ENCODE results near the gene KRT13. TPM values are rescaled to one million over a fixed set of nuclear protein-coding genes. Genes with fewer than 3 reads are reported as not detected.

Gene KRT13
- polyA plus RNA-seq, 1 donor (not counting 4 experiments of a cell fraction or from before 2014, with no cell fraction given), result 24.0 TPM

DNA sequence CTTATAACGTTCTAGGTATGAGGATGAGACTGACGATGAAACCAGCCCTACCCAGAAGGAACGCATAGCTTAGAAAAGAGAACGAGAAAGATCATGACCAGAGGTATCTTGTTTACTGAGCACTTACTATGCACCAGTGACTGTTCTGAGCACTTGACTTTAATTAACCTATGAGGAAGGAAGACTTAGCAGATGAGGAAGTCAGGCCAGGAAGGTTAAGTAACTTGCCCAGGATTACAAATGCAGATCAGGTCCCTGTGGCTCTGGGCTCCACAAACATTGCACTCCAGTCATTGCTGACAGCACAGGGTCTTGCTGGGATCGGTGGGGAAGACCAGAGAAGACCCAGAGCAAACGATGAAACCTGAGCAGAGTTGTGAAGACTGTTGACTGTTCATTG lies 7.1 kb downstream of the KRT13 start:
- Histone ChIP-seq H3K36me3 (ENCODE audit: control insufficient read depth in 2 of 2, extremely low read depth in 1 of 2, insufficient read depth in 2 of 2, low read length in 2 of 2) (no peaks in the 10 kb centered on the region), H3K27me3 (ENCODE audit: control insufficient read depth, extremely low read depth, insufficient read depth, low read length) (no peaks in the 10 kb centered on the region), H3K4me3 (ENCODE audit: control insufficient read depth in 2 of 3, extremely low read depth in 1 of 3, insufficient read depth in 2 of 3, low read depth in 1 of 3, low read length in 3 of 3) (no peak overlapping the region), H3K4me1 (ENCODE audit: control insufficient read depth, extremely low read depth, insufficient read depth, low read length) (peaks cover 42% of the 10 kb centered on the region), H3K27ac (ENCODE audit: control insufficient read depth, insufficient read depth, low read length) (no peak overlapping the region), H4K20me1 (ENCODE audit: control insufficient read depth, extremely low read depth, insufficient read depth, low read length) (no peaks in the 10 kb centered on the region), H2AFZ (ENCODE audit: control insufficient read depth, low read length) (no peak overlapping the region), H3K79me2 (ENCODE audit: control insufficient read depth, insufficient read depth, low read length) (no peaks in the 10 kb centered on the region), H3K4me2 (ENCODE audit: control insufficient read depth, extremely low read depth, insufficient read depth, low read depth, low read length) (no peak overlapping the region), H3K9me3 (ENCODE audit: control insufficient read depth, low read depth, low read length) (no peaks in the 10 kb centered on the region), H3K9ac (ENCODE audit: control insufficient read depth, extremely low read depth, insufficient read depth, low read length) (no peak overlapping the region), H3K9me1 (ENCODE audit: control insufficient read depth, extremely low read depth, insufficient read depth, low read length) (no peaks in the 10 kb centered on the region)
- dilution Hi-C loops (cut with MboI; ENCODE audit: extremely low pct_ligation_motif_present, low sequenced_read_pairs), result no loop called here
- TF ChIP-seq, protein P1, sequence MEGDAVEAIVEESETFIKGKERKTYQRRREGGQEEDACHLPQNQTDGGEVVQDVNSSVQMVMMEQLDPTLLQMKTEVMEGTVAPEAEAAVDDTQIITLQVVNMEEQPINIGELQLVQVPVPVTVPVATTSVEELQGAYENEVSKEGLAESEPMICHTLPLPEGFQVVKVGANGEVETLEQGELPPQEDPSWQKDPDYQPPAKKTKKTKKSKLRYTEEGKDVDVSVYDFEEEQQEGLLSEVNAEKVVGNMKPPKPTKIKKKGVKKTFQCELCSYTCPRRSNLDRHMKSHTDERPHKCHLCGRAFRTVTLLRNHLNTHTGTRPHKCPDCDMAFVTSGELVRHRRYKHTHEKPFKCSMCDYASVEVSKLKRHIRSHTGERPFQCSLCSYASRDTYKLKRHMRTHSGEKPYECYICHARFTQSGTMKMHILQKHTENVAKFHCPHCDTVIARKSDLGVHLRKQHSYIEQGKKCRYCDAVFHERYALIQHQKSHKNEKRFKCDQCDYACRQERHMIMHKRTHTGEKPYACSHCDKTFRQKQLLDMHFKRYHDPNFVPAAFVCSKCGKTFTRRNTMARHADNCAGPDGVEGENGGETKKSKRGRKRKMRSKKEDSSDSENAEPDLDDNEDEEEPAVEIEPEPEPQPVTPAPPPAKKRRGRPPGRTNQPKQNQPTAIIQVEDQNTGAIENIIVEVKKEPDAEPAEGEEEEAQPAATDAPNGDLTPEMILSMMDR (optimal IDR thresholded peaks at IDR 0.05 in 1 of 3, IDR thresholded peaks at IDR 0.05 in 1 of 3, conservative IDR thresholded peaks at IDR 0.05 in 1 of 3; ENCODE audit: extremely low read depth in 1 of 3, insufficient read depth in 2 of 3, low read length in 3 of 3), result no peak
- TF ChIP-seq EZH2 (IDR thresholded peaks at IDR 0.05; ENCODE audit: low read length), result no peak
- DNase-seq (ENCODE audit: low read depth, low spot score) (no peak), FAIRE-seq (peak; percentile 77)

DNA sequence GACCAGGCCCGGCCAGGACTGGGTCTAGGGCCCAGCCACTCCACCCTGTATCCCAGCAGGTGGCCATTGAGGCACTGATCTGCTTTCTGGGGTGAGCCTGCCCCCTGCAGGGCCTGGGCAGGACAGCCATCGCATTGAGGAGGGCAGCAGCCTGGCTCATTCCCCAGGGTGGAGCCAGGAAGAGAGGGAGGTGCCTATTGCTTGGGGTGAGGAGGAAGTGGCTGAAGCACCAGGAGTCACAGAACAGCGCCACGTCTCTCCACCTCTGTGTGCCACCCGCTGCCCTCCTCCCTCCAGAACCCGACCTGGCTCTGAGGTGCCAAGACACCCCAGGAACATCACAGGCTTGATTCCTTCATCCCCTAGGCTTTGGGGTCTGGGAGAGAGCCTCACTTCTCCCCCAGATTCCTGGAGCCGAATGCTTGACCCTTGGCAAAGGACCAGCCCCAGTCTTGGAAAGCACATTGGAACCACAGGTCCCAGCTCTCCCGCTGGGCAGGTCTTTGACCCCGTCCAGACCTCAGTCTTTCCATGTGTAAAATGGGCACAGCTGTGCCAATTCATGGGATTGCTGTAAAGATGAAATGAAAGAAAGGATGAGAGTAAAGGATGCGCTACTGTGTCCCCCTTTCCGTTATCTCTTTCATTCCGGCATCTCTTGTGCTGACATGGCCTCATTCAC lies 8.5 kb downstream of the KRT13 start:
- peak overlapping the region; percentile 66 for H3K4me2 ChIP-seq (ENCODE audit: control insufficient read depth, extremely low read depth, insufficient read depth, low read depth, low read length)
- H3K27ac ChIP-seq (ENCODE audit: control insufficient read depth, insufficient read depth, low read length), result peak overlapping the region; percentile 62
- dilution Hi-C loops (cut with MboI; ENCODE audit: extremely low pct_ligation_motif_present, low sequenced_read_pairs), result no loop called here
- H3K27me3 ChIP-seq (ENCODE audit: control insufficient read depth, extremely low read depth, insufficient read depth, low read length), result no peaks in the 10 kb centered on the region
- FAIRE-seq (peak; percentile 94), DNase-seq (ENCODE audit: low read depth, low spot score) (no peak)
- no peaks in the 10 kb centered on the region for H3K36me3 ChIP-seq (ENCODE audit: control insufficient read depth in 2 of 2, extremely low read depth in 1 of 2, insufficient read depth in 2 of 2, low read length in 2 of 2)
- peak overlapping the region; percentile 74 for H2AFZ ChIP-seq (ENCODE audit: control insufficient read depth, low read length)
- H3K4me3 ChIP-seq (ENCODE audit: control insufficient read depth in 2 of 3, extremely low read depth in 1 of 3, insufficient read depth in 2 of 3, low read depth in 1 of 3, low read length in 3 of 3), result peak overlapping the region in 1 of 3 experiments; percentile 34
- no peaks in the 10 kb centered on the region for H4K20me1 ChIP-seq (ENCODE audit: control insufficient read depth, extremely low read depth, insufficient read depth, low read length)
- H3K79me2 ChIP-seq (ENCODE audit: control insufficient read depth, insufficient read depth, low read length), result no peaks in the 10 kb centered on the region
- H3K9me1 ChIP-seq (ENCODE audit: control insufficient read depth, extremely low read depth, insufficient read depth, low read length), result no peaks in the 10 kb centered on the region
- H3K4me1 ChIP-seq (ENCODE audit: control insufficient read depth, extremely low read depth, insufficient read depth, low read length), result peaks cover 42% of the 10 kb centered on the region
- TF ChIP-seq EZH2 (IDR thresholded peaks at IDR 0.05; ENCODE audit: low read length), result no peak
- TF ChIP-seq, protein P1 (optimal IDR thresholded peaks at IDR 0.05 in 1 of 3, IDR thresholded peaks at IDR 0.05 in 1 of 3, conservative IDR thresholded peaks at IDR 0.05 in 1 of 3; ENCODE audit: extremely low read depth in 1 of 3, insufficient read depth in 2 of 3, low read length in 3 of 3), result peak; percentile 92 to 98 (median 98)
- H3K9me3 ChIP-seq (ENCODE audit: control insufficient read depth, low read depth, low read length), result no peaks in the 10 kb centered on the region
- peak overlapping the region; percentile 53 for H3K9ac ChIP-seq (ENCODE audit: control insufficient read depth, extremely low read depth, insufficient read depth, low read length)
